ENCODE measurements around the gene TBR1. TPM values are rescaled to one million over a fixed set of nuclear protein-coding genes. Genes with fewer than 3 reads are reported as not detected.

The TBR1 gene
- total and polyA plus RNA-seq, 8 donors = not detected

DNA sequence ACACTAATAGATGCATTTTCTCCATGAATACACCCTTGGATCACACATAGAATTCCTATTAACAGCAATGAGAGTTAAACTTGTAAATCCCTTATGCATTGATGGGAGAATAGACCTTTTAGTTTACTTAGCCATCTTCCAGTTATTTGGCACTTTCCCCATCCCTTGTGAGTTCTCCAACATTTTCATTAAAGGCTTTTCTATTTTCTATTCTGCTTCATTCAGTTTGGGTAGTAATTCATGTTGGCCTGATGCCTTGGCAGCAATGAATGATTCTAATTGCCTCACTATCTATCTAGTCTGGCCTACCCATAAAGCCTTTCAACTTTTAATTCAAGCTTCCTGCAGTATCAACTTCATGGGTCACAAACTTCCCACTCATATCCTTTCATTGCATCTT is 32.3 kb downstream of the TBR1 start:
- H3K4me3 ChIP-seq = no peak overlapping the region
- intact Hi-C loops (cut with DNase I; ENCODE audit: low total_unique reads) = no loop called here

DNA sequence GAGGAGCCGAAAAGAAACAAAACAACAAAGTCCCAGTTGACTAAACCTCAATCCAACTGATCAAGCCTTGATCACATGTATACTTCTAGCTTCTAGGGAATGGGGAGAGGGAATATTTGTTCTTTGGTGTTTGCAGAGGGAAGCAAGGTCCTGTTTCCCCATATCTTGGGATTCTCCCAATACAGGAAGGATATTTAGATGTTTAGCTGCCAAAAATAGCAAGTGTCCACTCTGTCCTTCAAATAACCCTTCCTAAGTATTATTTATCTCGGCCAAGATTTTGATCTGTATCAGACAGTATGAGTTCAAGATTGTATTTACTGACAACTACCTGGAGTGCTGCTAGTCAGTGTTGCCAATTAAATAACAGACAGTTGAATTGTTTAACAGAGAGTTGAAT is 55.5 kb downstream of the TBR1 start:
- peaks cover 0 to 12% (median 5%) of the 10 kb centered on the region in 4 donors for H3K9me3 ChIP-seq
- H3K4me1 ChIP-seq = no peaks in the 10 kb centered on the region
- H3K27me3 ChIP-seq = no peaks in the 10 kb centered on the region
- 81 to 91% (median 86%) methylated on average over 2 of the region's 2 CpGs for WGBS, 5 donors
- H3K4me3 ChIP-seq = no peak overlapping the region
- H3K27ac ChIP-seq = no peak overlapping the region
- TF ChIP-seq POLR2A (IDR thresholded peaks at IDR 0.05) (no peak), POLR2AphosphoS5 (IDR thresholded peaks at IDR 0.05) (no peak), EP300 (IDR thresholded peaks at IDR 0.05) (no peak)
- TF ChIP-seq, protein P1, sequence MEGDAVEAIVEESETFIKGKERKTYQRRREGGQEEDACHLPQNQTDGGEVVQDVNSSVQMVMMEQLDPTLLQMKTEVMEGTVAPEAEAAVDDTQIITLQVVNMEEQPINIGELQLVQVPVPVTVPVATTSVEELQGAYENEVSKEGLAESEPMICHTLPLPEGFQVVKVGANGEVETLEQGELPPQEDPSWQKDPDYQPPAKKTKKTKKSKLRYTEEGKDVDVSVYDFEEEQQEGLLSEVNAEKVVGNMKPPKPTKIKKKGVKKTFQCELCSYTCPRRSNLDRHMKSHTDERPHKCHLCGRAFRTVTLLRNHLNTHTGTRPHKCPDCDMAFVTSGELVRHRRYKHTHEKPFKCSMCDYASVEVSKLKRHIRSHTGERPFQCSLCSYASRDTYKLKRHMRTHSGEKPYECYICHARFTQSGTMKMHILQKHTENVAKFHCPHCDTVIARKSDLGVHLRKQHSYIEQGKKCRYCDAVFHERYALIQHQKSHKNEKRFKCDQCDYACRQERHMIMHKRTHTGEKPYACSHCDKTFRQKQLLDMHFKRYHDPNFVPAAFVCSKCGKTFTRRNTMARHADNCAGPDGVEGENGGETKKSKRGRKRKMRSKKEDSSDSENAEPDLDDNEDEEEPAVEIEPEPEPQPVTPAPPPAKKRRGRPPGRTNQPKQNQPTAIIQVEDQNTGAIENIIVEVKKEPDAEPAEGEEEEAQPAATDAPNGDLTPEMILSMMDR (IDR thresholded peaks at IDR 0.05) = no peak
- intact Hi-C loops (cut with DNase I; ENCODE audit: low total_unique reads) = no loop called here
- DNase-seq = no peak
- no peaks in the 10 kb centered on the region for H3K36me3 ChIP-seq

More for the DNA sequence above, 32.3 kb downstream of the TBR1 start:
- no peaks in the 10 kb centered on the region for H3K36me3 ChIP-seq
- TF ChIP-seq POLR2AphosphoS5 (IDR thresholded peaks at IDR 0.05) (no peak), EP300 (IDR thresholded peaks at IDR 0.05) (no peak), POLR2A (IDR thresholded peaks at IDR 0.05) (no peak)
- TF ChIP-seq, protein P1 (IDR thresholded peaks at IDR 0.05) = no peak
- no peaks in the 10 kb centered on the region for H3K9me3 ChIP-seq
- peaks cover 0 to 12% (median under 1%) of the 10 kb centered on the region in 3 donors for H3K27me3 ChIP-seq
- H3K4me1 ChIP-seq = no peaks in the 10 kb centered on the region
- H3K27ac ChIP-seq = no peak overlapping the region
- DNase-seq = no peak

DNA sequence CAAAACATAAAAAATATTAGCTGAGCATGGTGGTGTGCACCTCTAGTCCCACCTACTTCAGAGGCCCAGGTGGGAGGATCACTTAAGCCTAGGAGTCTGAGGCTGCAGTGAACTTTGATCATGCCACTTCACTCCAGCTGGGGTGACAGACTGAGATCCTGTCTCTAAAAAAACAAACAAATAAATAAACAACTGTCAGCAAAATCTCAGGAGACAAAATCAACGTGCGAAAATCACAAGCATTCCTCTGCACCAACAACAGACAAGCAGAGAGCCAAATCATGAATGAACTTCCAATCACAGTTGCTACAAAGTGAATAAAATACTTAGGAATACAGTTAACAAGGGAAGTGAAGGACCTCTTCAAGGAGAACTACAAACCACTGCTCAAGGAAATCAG is 58.8 kb downstream of the TBR1 start:
- DNase-seq = no peak

More for the DNA sequence above, 58.8 kb downstream of the TBR1 start:
- Histone ChIP-seq H3K36me3 (no peaks in the 10 kb centered on the region), H3K4me3 (no peak overlapping the region), H3K27ac (no peak overlapping the region), H3K4me1 (no peaks in the 10 kb centered on the region), H3K27me3 (no peaks in the 10 kb centered on the region), H3K9me3 (peaks cover 0 to 23% (median 10%) of the 10 kb centered on the region in 4 donors)
- intact Hi-C loops (cut with DNase I; ENCODE audit: low total_unique reads) = no loop called here
- 87 to 94% (median 88%) methylated on average over 2 of the region's 2 CpGs for WGBS, 5 donors
- TF ChIP-seq POLR2A (IDR thresholded peaks at IDR 0.05) (no peak), EP300 (IDR thresholded peaks at IDR 0.05) (no peak), POLR2AphosphoS5 (IDR thresholded peaks at IDR 0.05) (no peak)
- TF ChIP-seq, protein P1 (IDR thresholded peaks at IDR 0.05) = no peak

Small RNA genes within 50 kb of the gene (small RNA-seq; reads per million reads assigned to genes)
- gene RNA5SP108 = 0 reads per million in 4 donors

Other genes starting within 250 kb of the TBR1 start
- 10 to 100 TPM in 3 of 5 donors, 1 to 10 TPM in 2; 2.9 to 47.2 (median 21.2) TPM for gene PSMD14, start 107.9 kb upstream of the TBR1 start, total RNA-seq
- gene PSMD14, start 107.9 kb upstream of the TBR1 start, polyA plus RNA-seq = 10 to 100 TPM; 26.0 to 34.1 (median 33.0) TPM
- 10 to 100 TPM in 1 of 5 donors, 1 to 10 TPM in 1, under 1 TPM in 1, not detected in 2; 0.55 to 11.3 (median 1.3) TPM for gene SLC4A10, start 208.1 kb downstream of the TBR1 start, total RNA-seq
- under 1 TPM in 1 of 3 donors, not detected in 2; 0.15 TPM for gene SLC4A10, start 208.1 kb downstream of the TBR1 start, polyA plus RNA-seq